HG02852 (cell line): ENCODE measurements around the gene NXPE3.
A peak's percentile ranks its signal among the peaks of the same experiment; 100 is the strongest.
"Not testable (repeated sequence)": the region's sequence is repeated elsewhere in the genome, so short reads cannot be mapped to it uniquely, and the experiment has no call there.

ENCODE experiments used
- ATAC-seq: cut with Tn5 transposase; IDR thresholded peaks from one replicate; pipeline ENCODE4 v1.9.1; 2021; ENCODE audit warnings: mild to moderate bottlenecking, moderate library complexity; ENCODE audit not compliant: unreplicated experiment

The NXPE3 gene

DNA sequence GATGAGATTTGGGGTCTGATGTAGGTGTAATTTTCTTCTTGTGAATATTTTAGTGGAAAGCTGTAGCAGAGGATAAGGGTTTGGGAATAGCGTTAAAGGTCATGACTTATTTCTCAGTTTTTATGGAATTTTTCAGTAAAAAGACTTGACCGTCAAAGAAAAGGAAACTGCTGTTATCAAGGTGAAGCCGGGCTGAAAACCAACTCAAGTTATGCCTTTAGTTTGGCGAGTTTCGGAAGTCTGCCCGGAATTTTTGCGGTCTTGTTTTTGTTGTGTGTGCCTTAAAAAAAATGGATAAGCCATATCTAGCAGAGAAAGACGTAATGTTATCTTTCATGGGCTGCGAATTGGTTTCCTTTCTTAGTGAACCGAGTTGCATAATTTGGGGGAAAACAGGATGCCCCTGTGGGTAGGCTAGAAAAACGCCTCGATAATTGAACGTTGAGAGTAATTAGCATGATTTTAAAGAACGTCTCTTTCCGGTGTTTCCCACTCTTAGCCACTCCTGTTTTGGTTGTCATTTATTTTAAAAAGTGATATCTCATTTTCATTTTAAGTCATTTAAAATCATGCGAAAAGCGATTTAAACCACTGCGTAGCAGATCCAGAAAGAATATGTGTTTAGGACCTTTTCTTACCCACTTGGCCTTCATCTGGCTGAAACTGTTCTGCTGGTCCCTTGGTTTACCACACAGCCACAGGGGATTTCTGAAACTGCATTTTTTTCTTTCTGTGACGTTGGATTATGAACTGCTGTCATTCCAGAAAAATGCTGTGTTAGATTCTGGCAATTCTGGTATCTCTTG, 71.4 kb downstream of the NXPE3 start:
- ATAC-seq = peak; percentile 19

GRCh38 chr3:101851072-101851770, 72.2 kb downstream of the NXPE3 start:
- ATAC-seq = no peak

DNA sequence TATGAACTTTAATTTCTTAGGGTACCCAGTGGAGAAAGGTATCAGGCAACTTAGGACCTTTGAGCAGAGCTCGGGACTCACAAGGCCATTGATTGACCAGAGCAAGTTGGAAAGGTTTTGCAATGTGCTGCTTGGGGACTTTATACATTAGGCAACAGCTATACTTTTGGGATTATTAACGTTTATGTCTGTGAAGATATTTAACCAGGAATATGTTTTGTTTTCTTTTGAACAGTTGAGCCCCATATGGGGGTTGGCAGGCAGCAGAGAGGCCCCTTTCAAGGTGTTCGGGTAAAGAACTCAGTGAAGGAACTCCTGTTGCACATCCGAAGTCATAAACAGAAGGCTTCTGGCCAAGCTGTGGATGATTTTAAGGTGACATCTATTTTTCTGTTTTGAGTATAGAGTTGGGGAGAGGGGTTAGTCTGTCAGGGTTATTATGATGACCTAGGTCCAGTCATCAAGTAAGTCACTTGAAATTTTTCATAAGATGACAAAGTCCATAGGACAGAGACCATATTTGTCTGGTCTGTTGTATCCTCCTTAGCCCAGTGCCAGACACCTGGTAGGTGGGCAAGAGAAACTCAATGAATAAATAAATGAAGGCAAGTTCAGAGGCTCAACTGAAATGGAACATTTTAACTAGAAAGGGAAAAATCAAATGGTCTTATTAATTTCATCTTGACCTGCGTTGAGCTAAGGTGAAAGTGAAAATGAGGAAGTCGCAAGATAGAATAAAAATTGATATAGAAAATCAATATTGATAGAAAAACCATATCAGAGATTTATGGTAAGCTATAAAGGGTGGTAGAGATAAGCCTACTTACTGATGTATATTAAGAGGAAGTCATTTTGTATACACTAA, 73.1 kb downstream of the NXPE3 start:
- no peak for ATAC-seq

DNA sequence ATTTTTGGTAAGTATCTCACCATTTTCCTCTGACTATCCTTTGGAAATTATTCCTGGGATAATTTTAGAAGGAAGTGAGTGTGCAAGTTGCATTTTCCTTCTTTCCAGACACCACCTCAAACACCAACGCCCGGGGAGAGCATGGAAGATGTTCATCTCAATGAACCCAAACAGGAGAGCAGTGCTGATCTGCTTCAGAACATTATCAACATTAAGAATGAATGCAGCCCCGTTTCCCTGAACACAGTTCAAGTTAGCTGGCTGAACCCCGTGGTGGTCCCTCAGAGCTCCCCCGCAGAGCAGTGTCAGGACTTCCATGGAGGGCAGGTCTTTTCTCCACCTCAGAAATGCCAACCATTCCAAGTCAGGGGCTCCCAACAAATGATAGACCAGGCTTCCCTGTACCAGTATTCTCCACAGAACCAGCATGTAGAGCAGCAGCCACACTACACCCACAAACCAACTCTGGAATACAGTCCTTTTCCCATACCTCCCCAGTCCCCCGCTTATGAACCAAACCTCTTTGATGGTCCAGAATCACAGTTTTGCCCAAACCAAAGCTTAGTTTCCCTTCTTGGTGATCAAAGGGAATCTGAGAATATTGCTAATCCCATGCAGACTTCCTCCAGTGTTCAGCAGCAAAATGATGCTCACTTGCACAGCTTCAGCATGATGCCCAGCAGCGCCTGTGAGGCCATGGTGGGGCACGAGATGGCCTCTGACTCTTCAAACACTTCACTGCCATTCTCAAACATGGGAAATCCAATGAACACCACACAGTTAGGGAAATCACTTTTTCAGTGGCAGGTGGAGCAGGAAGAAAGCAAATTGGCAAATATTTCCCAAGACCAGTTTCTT, 74.2 kb downstream of the NXPE3 start:
- ATAC-seq = no peak

GRCh38 chr3:101853982-101854381, 75.0 kb downstream of the NXPE3 start:
- ATAC-seq = no peak

DNA sequence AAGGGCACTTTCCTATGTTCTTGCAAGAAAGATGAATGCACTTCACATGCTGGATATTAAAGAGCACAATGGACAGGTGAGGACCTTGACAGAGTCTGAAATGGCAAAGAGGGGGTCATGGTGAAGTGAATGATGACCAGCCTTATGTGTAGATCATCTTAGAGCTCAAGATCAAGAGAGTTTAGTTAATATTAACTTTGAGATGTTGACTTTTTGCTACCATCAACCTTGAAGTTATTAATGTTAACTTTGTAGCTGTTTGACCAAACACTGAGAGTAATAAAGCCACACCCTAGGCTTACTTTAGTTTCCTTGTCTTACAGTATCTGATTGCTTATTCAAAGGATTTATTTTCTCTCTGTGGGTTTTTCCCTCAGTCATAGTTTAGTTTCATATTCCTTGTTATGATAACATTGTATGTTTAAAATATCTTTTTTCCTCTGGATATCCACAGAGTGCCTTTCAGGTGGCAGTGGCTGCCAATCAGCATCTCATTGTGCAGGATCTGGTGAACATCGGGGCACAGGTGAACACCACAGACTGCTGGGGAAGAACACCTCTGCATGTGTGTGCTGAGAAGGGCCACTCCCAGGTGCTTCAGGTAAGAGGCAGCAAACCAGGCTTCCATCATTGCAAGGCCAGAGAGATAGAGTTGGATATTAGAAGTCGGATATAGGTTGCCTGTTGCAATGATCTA, 75.7 kb downstream of the NXPE3 start:
- ATAC-seq = no peak

DNA sequence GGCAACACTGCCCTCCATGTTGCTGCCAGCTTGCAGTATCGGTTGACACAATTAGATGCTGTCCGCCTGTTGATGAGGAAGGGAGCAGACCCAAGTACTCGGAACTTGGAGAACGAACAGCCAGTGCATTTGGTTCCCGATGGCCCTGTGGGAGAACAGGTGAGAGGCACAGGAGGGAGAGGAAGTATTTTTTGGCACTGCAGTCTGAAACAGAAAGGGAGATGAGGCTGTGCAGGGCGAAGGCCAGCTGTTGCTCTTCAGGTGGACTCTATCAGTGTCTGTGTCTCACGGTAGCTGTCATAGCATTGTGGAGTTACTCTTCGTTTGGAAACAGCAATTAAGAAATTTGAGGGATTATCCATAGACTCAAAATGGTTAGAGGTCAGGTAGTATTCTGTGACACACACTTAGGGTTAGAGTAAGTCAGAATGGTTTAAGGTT, 78.3 kb downstream of the NXPE3 start:
- no peak for ATAC-seq

DNA sequence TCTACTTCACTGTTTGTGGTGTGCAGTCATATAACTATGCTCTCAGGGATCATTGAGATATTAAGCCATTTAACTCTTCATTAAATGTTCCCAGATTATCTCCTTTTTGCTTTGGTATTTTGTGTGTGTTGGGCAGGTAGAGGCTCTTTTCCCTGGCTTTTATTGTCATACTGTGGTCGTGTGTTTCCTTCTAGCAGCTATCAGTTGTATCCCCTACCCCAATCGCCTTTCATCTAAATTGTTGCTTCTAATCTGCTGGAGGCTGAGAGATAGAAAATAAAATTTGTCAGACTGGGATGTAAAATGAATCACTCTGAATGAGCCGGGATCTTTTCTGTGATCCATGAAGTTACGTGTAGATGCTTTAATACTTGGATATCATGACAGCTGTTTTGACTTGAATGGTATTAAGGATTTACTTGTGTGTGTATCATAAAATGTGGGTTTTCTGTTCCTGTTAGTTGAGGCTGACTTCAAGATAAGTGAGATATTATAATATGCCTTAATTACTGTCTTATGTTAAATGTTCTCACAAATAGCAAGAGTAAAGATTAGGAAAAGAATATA, 79.5 kb downstream of the NXPE3 start:
- ATAC-seq = no peak

DNA sequence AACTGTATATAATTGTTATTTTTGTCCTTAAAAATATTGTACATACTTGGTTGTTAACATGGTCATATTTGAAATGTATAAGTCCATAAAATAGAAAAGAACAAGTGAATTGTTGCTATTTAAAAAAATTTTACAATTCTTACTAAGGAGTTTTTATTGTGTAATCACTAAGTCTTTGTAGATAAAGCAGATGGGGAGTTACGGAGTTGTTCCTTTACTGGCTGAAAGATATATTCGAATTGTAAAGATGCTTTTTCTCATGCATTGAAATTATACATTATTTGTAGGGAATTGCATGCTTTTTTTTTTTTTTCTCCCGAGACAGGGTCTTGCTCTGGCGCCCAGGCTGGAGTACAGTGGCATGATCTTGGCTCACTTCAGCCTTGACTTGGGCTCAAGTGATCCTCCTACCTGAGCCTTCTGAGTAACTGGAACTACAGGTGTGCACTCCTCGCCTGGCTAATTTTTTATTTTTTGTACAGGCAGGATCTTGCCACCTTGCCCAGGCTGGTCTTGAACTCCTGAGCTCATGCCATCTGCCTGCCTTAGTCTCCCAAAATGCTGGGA, 81.0 kb downstream of the NXPE3 start:
- ATAC-seq = no peak

DNA sequence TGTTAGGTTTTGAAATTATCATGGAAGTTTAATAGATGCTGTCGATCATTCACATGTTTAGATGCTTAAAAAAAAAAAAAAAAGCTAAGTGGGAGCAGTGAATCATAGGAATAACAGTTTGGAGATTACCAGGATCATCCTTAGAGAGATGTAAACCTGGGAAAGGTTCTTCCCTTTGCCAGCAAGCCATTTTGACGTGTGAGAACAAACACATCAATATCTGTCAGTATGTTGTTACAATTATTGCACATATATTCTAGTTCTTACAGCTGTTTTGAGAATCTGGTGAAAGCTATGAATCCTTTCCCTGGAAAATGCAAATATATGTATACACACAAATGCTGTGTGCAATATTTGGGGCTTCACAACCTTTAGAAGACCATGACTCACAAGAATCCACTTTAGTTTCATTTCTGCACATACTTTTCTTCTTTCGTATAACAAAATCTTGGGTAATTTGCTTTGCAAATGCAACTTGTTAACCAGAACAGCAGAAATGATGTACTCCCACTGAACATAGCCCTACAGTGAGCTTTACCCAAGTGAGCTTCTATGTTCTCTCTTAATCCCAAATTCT, 82.3 kb downstream of the NXPE3 start:
- ATAC-seq = peak; percentile 42

- peak; percentile 1 for ATAC-seq
These were observed 82.9 kb downstream of the NXPE3 start for GRCh38 chr3:101861789-101862415.

- no peak for ATAC-seq
These were observed 83.6 kb downstream of the NXPE3 start for GRCh38 chr3:101862416-101863165.

DNA sequence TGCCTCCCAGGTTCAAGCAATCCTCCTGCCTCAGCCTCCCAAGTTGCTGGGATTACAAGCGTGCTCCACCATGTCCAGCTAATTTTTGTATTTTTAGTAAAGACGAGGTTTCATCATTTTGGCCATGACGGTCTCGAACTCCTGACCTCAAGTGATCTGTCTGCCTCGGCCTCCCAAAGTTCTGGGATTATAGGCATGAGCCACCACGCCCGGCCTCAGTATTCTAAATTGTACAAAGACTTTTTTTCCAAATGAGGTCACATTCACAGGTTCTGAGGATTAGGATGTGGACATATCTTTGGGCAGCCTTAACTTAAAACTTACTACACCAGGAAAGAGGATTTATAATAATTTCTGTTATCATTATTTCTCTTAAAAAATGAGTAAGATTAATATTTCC, 85.9 kb downstream of the NXPE3 start:
- not testable (repeated sequence) for ATAC-seq

GRCh38 chr3:101865751-101866509, 86.9 kb downstream of the NXPE3 start:
- no peak for ATAC-seq

DNA sequence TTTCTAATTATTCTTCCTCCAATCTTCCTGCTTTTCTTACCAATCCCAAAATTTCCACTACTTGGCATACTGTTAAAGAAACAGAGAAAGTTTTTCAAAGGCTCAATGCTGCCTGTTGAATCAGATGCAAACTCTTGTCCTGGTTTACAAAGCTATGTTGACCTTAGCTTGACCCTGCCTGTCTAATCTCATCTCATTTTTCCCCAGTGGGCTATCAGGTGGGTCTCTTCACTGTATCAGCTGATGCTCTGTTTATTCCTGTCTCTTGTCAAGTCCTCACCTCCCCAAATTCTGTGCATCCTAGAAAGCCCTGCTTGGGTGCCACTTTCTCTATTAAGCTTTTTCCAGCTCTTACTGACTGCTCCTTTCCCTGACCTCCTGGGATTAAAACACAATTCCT, 88.5 kb downstream of the NXPE3 start:
- ATAC-seq = no peak

DNA sequence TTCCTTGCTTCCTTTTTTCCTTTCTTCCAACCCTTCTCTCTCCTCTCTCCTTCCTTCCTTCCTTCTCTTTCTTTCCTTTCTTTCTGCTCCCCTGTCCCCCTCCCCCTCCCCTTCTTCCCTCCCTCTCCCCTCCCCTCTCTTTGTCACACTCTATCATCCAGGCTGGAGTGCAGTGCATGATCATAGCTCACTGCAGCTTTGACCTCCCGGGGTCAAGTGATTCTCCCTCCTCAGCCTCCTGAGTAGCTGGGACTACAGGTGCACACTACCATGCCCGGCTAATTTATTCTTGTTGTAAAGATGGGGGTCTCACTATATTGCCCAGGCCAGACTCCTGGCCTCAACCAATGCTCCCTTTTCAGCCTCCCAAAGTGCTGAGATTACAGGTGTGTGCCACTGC, 89.0 kb downstream of the NXPE3 start:
- ATAC-seq = no peak
